ENCODE measurements around the gene LAMTOR2.

GRCh38 chr1:156108057-156108456, 53.5 kb downstream of the LAMTOR2 start:
- TF ChIP-seq CTCF (IDR thresholded peaks at IDR 0.05) (no peak), POLR2A (IDR thresholded peaks at IDR 0.05) (no peak)
